Right ventricle myocardium inferior (tissue), 1 donor: ENCODE results near the gene OR10A5. TPM values are rescaled to one million over a fixed set of nuclear protein-coding genes. Genes with fewer than 3 reads are reported as not detected.
"Not testable (repeated sequence)": the region's sequence is repeated elsewhere in the genome, so short reads cannot be mapped to it uniquely, and the experiment has no call there.

ENCODE experiments used
- ATAC-seq: fragments of 200-7000 bp; cut with Tn5 transposase; one replicate; pipeline ENCODE4 v1.9.1; 2020; ENCODE audit warnings: mild to moderate bottlenecking, moderate library complexity
- DNase-seq: peaks from one replicate; pipeline ENCODE4 v3.0.0; 2021; ENCODE audit errors: missing footprints
- intact Hi-C: fragments of 100-400 bp; cut with DNase I; formaldehyde crosslinking; loops from one replicate; pipeline ENCODE4 v1.11.0; 2022
- long read RNA-seq: library from polyadenylated mRNA; unstranded; transcript quantifications from one replicate; pipeline ENCODE4 v2.0.0, GENCODE V29; 2021
- total RNA-seq: library from RNA; stranded (reverse); fragmentation: NEBNext Ultra II Directional; extraction: Animal tissue kit (Norgen Biotek cat#: 25700); gene quantifications from one replicate; pipeline ENCODE4 v1.2.1, GENCODE V29; 2021
- donor health status: DM: no; HTN: yes; CAD: no; lungs with severe emphysema.

Gene OR10A5
- not detected for total RNA-seq
- long read RNA-seq: 0 reads

DNA sequence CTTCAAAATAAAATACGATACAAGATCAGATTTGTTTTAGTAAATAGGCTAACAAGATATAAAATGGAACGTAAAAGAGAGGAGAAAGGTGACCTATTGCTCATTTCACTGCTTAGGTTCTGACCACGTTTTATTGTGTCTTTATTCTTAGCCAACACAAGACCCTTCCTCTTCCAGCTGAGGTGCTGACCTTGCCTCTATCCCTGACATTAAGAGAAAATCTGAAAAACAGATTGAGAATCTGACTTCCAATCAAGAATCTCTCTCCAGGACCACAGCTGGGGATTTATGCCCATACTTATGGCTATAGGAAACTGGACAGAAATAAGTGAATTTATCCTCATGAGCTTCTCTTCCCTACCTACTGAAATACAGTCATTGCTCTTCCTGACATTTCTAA is at the start of gene OR10A5:
Gene OR10A5 (plus strand): TSS at position 301 of the 400 bp plus-strand sequence. CDS start 0 bp downstream, at position 301.
- intact Hi-C loops: no loop called here
- no peak for DNase-seq
- no peak for ATAC-seq

GRCh38 chr11:6799402-6799801 is 46.1 kb upstream of the OR10A5 start, which contains the start of gene OR6A2:
Gene OR6A2 (minus strand): TSS chr11:6799689. CDS start chr11:6795708, 3,981 bp downstream.
- intact Hi-C loops: no loop called here

GRCh38 chr11:6801075-6801474 is 44.4 kb upstream of the OR10A5 start:
- ATAC-seq, DNase-seq, intact Hi-C loops: not testable (repeated sequence)

More at GRCh38 chr11:6799402-6799801, 46.1 kb upstream of the OR10A5 start, which contains the start of gene OR6A2:
- DNase-seq (no peak), ATAC-seq (no peak)

GRCh38 chr11:6812390-6813005 is 33.0 kb upstream of the OR10A5 start:
- intact Hi-C loops: no loop called here
- ATAC-seq (no peak), DNase-seq (no peak)

DNA sequence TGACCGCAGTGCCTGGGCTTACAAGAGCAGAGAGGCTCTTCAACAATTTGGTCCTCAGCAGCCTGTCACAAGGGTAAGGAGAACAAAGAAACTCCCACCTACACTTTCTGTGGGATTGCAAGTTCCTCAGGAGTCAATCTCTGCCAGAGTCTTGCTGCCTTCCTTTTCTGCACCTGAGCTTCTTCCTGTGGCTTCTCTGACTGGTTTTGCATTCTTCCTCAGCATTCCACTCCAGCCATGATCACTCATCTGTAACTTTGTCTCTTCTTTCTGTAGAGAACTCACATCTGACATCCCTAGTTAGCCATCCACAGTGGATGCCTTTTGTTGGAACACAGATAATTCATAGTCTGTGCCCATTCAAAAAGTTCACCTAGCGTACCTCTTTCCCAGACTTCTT is 31.8 kb upstream of the OR10A5 start:
- intact Hi-C loops: no loop called here
- DNase-seq (no peak), ATAC-seq (no peak)

DNA sequence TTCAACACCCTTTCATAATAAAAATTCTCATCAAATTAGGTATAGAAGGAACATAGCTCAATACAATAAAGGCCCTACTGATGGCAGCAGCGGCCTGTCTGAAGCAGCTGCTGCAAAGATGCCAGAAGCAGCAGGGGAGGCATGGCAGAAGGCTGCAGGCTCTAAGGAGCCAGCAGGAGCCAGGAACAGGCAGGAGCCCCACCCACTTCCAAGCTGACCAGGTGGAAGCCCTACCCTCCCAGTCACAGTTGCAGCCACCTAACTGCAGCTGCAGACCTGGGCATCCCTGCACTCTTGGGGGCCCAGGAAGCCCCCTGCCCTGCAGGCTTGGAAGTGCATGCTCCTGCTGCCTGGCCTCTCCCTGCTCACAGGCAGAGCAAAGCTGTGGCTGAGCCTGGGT is 27.8 kb upstream of the OR10A5 start:
- no peak for ATAC-seq
- intact Hi-C loops: no loop called here
- no peak for DNase-seq

DNA sequence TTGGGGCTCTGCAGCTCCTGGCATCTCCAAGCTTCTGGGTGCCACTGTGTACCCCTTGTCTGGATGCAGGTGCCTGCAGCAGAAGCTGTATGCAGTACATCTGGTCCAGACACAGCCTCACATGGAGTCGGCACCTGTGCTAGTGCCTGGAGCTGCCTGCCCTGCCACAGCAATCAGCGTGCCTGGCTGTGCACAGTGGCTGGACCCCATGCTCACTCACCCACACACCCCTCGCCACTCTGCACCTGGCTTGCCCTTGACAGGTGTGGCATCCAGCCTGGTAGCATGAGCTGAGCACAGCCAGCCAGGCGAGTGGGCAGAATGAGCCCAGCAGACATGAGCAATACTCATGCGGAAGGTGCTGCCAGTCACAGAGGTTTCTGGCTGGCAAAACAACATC is 26.5 kb upstream of the OR10A5 start:
- intact Hi-C loops: no loop called here
- ATAC-seq: no peak

DNA sequence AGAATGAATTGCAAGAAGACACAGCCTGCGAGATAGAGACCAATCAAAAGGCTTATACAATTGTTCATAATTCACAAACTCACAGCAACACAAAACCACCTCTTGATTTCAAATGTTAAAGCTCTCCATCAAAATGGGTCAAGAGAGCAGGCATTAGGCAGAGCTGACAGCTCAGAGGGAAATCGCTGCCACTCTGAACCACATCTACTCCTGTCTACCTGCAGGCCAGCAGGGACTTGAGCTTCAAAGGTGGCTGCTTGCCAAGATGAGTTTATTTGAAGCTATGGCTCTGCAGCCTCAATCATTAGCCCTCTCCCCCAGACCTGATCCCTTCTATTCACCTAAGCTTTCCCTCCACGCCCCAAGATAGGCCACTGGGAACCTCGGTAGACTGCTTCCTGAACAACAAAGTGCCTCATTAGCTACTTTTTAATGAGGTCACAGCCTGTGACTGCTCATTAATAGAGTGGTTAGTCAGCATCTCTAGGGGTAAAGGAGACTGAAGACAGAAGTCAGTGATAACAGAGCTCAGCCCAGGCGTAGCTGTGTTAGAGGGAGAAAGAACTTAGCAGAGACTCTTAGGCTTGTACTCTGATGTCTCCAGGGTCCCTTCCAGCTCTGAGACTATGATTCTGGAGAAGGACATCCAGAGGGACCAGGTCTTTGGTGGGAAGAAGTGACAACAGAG is 21.2 kb upstream of the OR10A5 start:
- DNase-seq (no peak), ATAC-seq (no peak)
- intact Hi-C loops: no loop called here

More for the DNA sequence above, 26.5 kb upstream of the OR10A5 start:
- DNase-seq: no peak

GRCh38 chr11:6825231-6825744 is 20.2 kb upstream of the OR10A5 start:
- intact Hi-C loops: no loop called here
- ATAC-seq (peak; percentile 42), DNase-seq (no peak)

- DNase-seq: no peak
- intact Hi-C loops: no loop called here
- ATAC-seq: no peak
Measured at GRCh38 chr11:6828103-6828502, 17.4 kb upstream of the OR10A5 start.

GRCh38 chr11:6833356-6833755 is 12.1 kb upstream of the OR10A5 start:
- intact Hi-C loops: no loop called here
- ATAC-seq: no peak

DNA sequence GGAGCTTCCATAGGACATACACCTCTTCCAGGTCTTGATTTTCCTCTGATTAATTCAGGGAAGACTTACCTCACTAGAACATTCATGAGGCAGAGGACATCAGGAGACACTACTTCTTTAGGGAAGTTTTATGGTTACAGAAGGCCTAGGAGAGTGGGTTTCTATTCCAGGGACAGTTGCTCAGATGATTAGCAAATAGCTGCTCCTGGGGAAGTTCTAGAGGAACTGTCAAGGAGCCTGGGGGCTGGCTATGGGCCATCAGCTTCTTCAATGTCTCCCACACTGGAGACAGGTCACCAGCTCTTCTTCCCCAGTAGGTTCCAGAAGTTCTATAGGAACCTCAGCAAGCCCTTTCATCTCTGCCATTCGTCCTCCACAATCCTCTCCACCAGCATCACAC is 11.5 kb upstream of the OR10A5 start:
- ATAC-seq (no peak), DNase-seq (no peak)
- intact Hi-C loops: no loop called here

More at GRCh38 chr11:6833356-6833755, 12.1 kb upstream of the OR10A5 start:
- no peak for DNase-seq

GRCh38 chr11:6841694-6842093 is 3.8 kb upstream of the OR10A5 start:
- intact Hi-C loops: no loop called here
- no peak for DNase-seq
- ATAC-seq: no peak

GRCh38 chr11:6843670-6844069 is 1.8 kb upstream of the OR10A5 start:
- no peak for ATAC-seq
- intact Hi-C loops: no loop called here
- DNase-seq: no peak

DNA sequence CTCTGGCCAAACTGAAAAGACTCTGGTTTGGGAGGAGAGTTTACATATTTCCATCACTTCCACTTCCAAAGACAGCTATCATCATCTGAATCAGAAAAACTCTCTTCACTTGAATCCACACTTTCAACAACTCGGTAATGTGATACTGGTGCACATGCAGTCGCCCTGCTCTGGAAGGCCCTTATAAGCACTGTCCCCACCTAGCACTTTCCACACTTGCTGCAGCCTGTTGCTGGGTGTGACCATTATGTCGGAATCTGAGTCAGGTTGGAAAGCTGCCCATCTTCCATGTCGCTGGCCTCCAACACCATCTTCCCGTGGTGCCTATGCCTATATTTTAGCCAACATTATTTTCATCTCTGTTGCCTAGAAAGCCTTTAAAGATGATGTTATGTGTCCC is 1.1 kb upstream of the OR10A5 start:
- intact Hi-C loops: no loop called here
- no peak for ATAC-seq
- no peak for DNase-seq

GRCh38 chr11:6850526-6850925 is 5.0 kb downstream of the OR10A5 start:
- ATAC-seq (no peak), DNase-seq (no peak)

DNA sequence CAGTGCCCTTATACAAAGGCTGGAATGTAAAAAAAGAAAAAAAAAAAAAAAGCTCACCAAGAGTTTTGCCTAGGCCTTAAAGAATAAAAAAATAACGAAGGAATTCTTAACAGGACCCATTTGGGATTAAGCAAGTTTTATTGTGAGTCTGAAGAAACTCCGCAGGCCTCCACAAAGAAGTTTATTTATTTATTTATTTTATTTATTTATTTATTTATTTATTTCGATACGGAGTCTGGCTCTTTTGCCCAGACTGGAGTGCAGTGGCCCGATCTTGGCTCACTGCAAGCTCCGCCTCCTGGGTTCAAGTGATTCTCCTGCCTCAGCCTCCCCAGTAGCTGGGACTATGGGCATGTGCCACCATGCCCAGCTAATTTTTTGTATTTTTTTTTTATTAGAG is 9.3 kb downstream of the OR10A5 start:
- ATAC-seq: not testable (repeated sequence)

More at GRCh38 chr11:6850526-6850925, 5.0 kb downstream of the OR10A5 start:
- intact Hi-C loops: no loop called here

DNA sequence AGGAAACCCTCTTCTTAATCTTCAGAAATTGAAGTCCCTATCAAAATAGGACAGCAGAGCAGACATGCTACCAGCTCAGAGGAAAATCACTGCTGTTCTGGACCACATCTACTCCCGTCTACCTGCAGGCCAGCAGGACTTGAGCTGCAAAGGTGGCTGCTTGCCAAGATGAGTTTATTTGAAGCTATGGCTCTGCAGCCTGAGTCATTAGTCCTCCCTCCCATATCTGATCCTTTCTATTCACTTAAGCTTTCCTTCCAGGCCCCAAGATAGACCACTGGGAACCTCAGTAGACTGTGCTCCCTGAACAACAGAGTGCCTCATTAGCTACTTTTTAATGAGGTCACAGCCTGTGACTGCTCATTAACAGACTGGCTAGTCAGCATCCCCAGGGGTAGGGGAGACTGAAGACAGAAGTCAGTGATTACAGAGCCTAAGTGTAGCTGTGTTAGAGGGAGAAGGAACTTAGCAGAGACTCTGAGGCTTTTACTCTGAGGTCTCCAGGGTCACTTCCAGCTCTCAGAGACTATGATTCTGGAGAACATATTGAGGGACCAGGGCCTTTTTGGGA is 10.6 kb downstream of the OR10A5 start:
- intact Hi-C loops: no loop called here
- ATAC-seq: no peak
- DNase-seq: no peak

More for the DNA sequence above, 9.3 kb downstream of the OR10A5 start:
- intact Hi-C loops, DNase-seq: not testable (repeated sequence)

GRCh38 chr11:6856871-6857270 is 11.4 kb downstream of the OR10A5 start:
- no peak for DNase-seq
- no peak for ATAC-seq
- intact Hi-C loops: no loop called here

GRCh38 chr11:6862961-6863360 is 17.5 kb downstream of the OR10A5 start, which contains the start of gene OR10A2:
Gene OR10A2 (plus strand): TSS chr11:6863057. CDS start chr11:6869755, 6,698 bp downstream.
- ATAC-seq: no peak
- no peak for DNase-seq
- intact Hi-C loops: no loop called here
